ENCODE data around the gene RAB14. TPM values are rescaled to one million over a fixed set of nuclear protein-coding genes. Genes with fewer than 3 reads are reported as not detected.

RAB14 gene
- total RNA-seq, 1 donor, result 36.3 TPM

DNA sequence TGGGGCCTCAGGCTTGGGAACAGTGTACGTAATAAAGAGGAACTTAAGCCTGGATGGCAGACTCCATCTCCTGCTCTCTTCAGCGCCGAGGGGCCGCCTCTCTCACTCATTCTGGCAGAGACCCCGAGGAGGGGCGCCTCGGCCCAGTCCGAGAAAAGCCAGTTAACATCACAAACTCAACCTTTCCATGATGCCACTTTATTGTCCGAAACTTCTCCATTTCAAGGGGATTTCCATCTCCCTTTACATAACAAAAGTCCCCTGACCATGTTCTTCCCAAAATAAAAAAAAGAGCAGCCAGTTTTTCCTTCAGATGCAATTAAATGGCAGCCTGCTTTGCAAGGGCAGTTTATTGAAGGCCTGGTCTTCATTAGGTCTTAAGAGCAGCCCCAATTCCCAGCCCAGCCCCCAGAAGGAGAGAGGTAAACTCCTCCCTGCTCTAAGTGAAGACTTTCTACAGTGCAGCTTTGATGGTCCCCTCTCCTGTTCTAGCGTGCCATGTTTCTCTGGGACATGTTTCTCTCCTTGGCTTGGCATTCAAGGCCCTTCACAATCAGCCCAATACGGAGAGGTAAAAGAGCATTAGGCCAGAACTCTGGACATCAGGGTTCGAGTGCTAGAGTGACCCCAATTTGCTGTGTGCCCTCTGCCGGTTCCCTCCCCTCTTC lies 19.5 kb upstream of the RAB14 start:
- no peak overlapping the region for H3K4me3 ChIP-seq (ENCODE audit: low read depth, low read length)
- DNase-seq (ENCODE audit: low read depth), result no peak
- TF ChIP-seq, protein P1, sequence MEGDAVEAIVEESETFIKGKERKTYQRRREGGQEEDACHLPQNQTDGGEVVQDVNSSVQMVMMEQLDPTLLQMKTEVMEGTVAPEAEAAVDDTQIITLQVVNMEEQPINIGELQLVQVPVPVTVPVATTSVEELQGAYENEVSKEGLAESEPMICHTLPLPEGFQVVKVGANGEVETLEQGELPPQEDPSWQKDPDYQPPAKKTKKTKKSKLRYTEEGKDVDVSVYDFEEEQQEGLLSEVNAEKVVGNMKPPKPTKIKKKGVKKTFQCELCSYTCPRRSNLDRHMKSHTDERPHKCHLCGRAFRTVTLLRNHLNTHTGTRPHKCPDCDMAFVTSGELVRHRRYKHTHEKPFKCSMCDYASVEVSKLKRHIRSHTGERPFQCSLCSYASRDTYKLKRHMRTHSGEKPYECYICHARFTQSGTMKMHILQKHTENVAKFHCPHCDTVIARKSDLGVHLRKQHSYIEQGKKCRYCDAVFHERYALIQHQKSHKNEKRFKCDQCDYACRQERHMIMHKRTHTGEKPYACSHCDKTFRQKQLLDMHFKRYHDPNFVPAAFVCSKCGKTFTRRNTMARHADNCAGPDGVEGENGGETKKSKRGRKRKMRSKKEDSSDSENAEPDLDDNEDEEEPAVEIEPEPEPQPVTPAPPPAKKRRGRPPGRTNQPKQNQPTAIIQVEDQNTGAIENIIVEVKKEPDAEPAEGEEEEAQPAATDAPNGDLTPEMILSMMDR (IDR thresholded peaks at IDR 0.05; ENCODE audit: insufficient read depth, low read depth, low read length), result no peak

DNA sequence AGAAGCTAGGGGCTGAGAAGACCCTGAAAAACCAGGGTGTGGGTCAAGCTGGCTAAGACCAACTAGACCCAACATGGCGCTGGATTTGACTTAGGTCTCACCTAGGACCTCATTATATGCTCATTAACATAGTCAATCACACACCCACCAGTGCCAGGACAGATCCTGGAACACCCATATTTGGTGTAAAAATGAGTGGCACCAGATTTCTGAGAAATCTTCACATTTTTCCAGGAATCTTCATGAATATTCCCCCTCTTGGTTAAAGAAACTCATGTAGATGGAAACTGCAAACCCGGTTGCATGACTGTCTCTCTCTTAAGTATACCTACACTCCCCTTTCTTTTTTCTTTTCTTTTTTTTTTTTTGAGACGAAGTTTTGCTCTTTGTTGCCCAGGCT lies 17.9 kb upstream of the RAB14 start:
- DNase-seq (ENCODE audit: low read depth), result no peak
- TF ChIP-seq, protein P1 (IDR thresholded peaks at IDR 0.05; ENCODE audit: insufficient read depth, low read depth, low read length), result no peak
- no peak overlapping the region for H3K4me3 ChIP-seq (ENCODE audit: low read depth, low read length)

DNA sequence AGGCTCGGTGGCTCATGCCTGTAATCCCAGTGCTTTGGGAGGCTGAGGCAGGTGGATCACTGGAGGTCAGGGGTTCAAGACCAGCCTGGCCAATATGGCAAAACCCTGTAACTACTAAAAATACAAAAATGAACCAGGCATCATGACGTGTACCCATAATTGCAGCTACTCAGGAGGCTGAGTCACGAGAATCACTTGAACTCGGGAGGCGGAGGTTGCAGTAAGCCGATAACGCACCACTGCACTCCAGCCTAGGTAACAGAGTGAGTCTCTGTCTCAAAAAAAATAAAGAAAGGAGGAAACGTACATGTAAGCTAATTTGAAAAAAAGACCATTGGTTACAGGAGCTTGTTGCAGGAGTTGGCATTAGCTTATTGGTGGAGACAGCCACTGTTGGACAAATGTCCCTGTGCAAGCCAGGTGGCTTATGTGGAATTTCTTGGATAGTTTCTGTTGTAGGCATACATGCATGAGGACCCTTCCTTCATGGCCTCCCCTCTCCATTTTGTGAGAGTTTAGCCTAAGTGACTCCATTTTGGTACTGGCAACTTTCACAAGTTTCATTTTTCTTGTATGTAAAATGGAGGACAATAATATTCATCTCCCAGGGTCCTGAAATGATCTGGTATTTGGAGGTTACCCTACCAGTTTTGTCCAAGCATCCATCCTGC lies 16.8 kb upstream of the RAB14 start:
- H3K4me3 ChIP-seq (ENCODE audit: low read depth, low read length), result no peak overlapping the region
- no peak for DNase-seq (ENCODE audit: low read depth)
- TF ChIP-seq, protein P1 (IDR thresholded peaks at IDR 0.05; ENCODE audit: insufficient read depth, low read depth, low read length), result no peak

DNA sequence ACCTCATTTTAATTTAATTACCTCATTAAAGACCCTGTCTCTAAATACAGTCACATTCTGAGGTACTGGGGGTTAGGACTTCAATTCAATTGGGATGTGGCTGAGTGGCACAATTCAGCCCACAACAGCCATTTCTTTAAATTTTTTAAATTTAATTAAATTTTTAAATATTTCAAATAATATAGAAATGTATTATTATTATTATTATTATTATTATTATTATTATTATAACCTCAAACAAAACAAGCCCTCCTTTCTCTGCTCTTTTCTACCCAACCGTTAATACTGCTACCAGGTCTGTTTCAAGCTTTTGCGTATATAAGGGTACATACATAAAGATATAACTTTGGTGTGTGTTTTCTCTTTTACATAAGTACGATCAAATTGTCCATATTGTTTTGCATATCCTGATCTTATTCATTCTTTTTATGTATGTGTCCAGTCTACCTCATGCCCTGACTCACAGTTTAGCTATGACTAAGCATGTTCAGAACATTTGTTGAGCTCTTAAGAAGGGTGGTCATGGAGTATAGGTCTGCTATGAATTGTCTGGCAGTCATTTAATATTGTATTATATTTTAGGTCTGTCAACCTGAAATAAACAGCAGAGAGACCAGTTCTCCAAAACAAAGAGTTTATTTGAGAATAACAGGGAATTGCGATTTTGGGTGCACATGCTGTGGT lies 16.1 kb upstream of the RAB14 start:
- TF ChIP-seq, protein P1 (IDR thresholded peaks at IDR 0.05; ENCODE audit: insufficient read depth, low read depth, low read length), result no peak
- DNase-seq (ENCODE audit: low read depth), result no peak

DNA sequence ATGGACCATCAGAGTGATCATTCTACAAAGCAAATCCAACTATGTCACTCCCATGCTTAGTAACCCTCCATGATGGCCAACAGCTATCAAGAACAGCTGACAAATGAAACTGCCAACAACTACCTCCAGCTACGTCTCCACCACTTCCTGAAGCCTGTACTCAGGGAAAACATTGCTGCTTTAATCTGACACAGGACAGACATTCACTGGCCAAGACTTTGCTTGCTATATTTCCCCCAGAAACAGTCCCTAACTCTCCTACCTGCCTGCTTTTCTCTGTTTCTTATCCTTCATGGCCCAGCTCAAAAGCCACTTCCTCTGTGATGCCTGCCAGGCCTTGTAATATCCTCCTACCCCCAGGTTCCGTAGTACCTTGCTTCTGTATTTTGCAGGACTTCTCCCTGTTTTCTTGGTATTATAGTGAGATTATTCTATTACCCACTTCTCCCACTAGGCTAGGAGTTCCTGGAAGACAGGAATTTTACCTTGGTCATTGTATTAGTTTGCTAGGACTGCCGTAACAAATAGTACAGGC lies 14.7 kb upstream of the RAB14 start:
- TF ChIP-seq, protein P1 (IDR thresholded peaks at IDR 0.05; ENCODE audit: insufficient read depth, low read depth, low read length), result no peak
- no peak for DNase-seq (ENCODE audit: low read depth)
- no peak overlapping the region for H3K4me3 ChIP-seq (ENCODE audit: low read depth, low read length)

More for the DNA sequence above, 16.1 kb upstream of the RAB14 start:
- H3K4me3 ChIP-seq (ENCODE audit: low read depth, low read length), result no peak overlapping the region

DNA sequence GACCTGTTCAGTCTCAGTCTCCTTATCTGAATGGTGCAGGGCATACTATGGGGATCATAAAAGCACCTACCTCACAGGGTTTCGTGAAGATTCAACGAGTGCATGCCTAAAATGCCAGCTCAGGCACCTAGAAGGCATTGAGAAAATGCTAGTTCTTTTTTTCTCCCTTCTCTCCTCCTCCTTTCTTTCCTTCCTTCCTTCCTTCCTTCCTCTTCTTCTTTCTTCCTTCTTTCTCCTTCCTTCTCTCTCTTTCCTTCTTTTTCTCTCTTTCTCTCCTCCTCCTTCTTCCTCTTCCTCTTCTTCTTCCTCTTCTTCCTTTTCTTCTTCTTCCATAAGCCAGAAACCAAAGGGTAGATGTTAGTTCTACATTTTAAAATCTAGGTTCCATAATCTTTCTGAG lies 12.3 kb upstream of the RAB14 start:
- TF ChIP-seq, protein P1 (IDR thresholded peaks at IDR 0.05; ENCODE audit: insufficient read depth, low read depth, low read length), result no peak
- no peak for DNase-seq (ENCODE audit: low read depth)
- no peak overlapping the region for H3K4me3 ChIP-seq (ENCODE audit: low read depth, low read length)
